Measurements from ENCODE around the gene CTNNA2.

The CTNNA2 gene

DNA sequence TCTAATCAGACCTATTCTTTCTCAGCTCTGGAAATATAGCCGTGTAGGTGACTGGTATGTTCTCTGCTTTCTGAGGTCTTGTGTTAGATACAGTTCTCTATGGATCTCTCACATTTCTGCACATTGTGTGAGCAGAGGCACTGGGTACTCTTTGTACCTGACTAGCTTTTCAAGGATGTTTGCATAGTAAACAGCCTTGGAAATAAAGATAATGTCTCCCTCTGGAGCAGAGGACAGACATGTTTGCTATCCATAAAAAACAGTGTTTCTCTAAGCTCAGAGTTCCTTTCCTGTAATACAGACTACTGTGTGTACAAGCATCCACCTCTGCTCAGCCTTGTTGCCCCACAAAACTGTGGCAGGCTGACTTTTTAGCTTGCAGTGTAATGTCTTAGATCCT is 279.2 kb downstream of the CTNNA2 start:
- Histone ChIP-seq H3K27ac (ENCODE audit: low read length) (no peak overlapping the region), H3K27me3 (ENCODE audit: insufficient read depth, low read length, poor library complexity) (no peaks in the 10 kb centered on the region), H3K79me2 (ENCODE audit: insufficient read depth, low read length) (no peaks in the 10 kb centered on the region), H3K4me1 (ENCODE audit: insufficient read depth, low read length) (no peaks in the 10 kb centered on the region), H3K9ac (ENCODE audit: low read depth, low read length) (no peak overlapping the region), H3K36me3 (ENCODE audit: insufficient read depth, low read length) (no peaks in the 10 kb centered on the region), H3K4me3 (ENCODE audit: low read depth in 1 of 2, low read length in 2 of 2) (no peak overlapping the region), H4K20me1 (ENCODE audit: insufficient read depth, low read length) (no peaks in the 10 kb centered on the region), H3K9me3 (ENCODE audit: insufficient read depth, low read length, severe bottlenecking) (no peaks in the 10 kb centered on the region), H3K4me2 (ENCODE audit: insufficient read depth, low read length) (no peak overlapping the region), H2AFZ (ENCODE audit: low read depth, low read length) (no peak overlapping the region)
- DNase-seq (no peak), ATAC-seq (ENCODE audit: insufficient read depth, low read depth) (no peak)
- TF ChIP-seq, protein P1, sequence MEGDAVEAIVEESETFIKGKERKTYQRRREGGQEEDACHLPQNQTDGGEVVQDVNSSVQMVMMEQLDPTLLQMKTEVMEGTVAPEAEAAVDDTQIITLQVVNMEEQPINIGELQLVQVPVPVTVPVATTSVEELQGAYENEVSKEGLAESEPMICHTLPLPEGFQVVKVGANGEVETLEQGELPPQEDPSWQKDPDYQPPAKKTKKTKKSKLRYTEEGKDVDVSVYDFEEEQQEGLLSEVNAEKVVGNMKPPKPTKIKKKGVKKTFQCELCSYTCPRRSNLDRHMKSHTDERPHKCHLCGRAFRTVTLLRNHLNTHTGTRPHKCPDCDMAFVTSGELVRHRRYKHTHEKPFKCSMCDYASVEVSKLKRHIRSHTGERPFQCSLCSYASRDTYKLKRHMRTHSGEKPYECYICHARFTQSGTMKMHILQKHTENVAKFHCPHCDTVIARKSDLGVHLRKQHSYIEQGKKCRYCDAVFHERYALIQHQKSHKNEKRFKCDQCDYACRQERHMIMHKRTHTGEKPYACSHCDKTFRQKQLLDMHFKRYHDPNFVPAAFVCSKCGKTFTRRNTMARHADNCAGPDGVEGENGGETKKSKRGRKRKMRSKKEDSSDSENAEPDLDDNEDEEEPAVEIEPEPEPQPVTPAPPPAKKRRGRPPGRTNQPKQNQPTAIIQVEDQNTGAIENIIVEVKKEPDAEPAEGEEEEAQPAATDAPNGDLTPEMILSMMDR (IDR thresholded peaks at IDR 0.05; ENCODE audit: borderline replicate concordance, extremely low read depth, low read length, poor library complexity, severe bottlenecking), result no peak

DNA sequence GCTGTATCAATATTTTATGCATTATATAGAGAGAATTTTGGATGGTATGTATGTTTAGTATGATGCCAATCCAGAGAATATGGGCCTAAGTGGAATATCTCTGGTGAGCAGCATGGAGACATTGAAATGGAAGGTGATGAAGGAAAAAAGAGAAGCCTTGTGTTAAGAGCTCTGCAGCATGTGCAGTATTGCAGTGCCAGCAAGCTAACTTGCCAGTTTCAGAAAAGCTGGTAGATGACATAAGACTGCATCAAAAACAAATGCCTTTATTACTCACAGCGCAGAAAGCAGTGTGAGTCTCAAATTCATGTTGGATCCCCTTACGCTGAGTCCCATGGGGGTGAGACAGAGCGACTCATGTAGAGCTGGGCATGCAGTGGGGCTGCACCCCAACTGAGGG is 280.2 kb downstream of the CTNNA2 start:
- no peaks in the 10 kb centered on the region for H4K20me1 ChIP-seq (ENCODE audit: insufficient read depth, low read length)
- H3K27ac ChIP-seq (ENCODE audit: low read length), result no peak overlapping the region
- no peak overlapping the region for H2AFZ ChIP-seq (ENCODE audit: low read depth, low read length)
- H3K9ac ChIP-seq (ENCODE audit: low read depth, low read length), result no peak overlapping the region
- ATAC-seq (ENCODE audit: insufficient read depth, low read depth) (no peak), DNase-seq (no peak)
- TF ChIP-seq, protein P1 (IDR thresholded peaks at IDR 0.05; ENCODE audit: borderline replicate concordance, extremely low read depth, low read length, poor library complexity, severe bottlenecking), result no peak
- no peak for TF ChIP-seq EZH2 (IDR thresholded peaks at IDR 0.05; ENCODE audit: borderline replicate concordance, low read depth, low read length, severe bottlenecking)
- H3K4me2 ChIP-seq (ENCODE audit: insufficient read depth, low read length), result no peak overlapping the region
- H3K79me2 ChIP-seq (ENCODE audit: insufficient read depth, low read length), result no peaks in the 10 kb centered on the region
- no peaks in the 10 kb centered on the region for H3K9me3 ChIP-seq (ENCODE audit: insufficient read depth, low read length, severe bottlenecking)
- no peaks in the 10 kb centered on the region for H3K27me3 ChIP-seq (ENCODE audit: insufficient read depth, low read length, poor library complexity)
- no peaks in the 10 kb centered on the region for H3K36me3 ChIP-seq (ENCODE audit: insufficient read depth, low read length)
- H3K4me3 ChIP-seq (ENCODE audit: low read depth in 1 of 2, low read length in 2 of 2), result no peak overlapping the region
- no peaks in the 10 kb centered on the region for H3K4me1 ChIP-seq (ENCODE audit: insufficient read depth, low read length)

DNA sequence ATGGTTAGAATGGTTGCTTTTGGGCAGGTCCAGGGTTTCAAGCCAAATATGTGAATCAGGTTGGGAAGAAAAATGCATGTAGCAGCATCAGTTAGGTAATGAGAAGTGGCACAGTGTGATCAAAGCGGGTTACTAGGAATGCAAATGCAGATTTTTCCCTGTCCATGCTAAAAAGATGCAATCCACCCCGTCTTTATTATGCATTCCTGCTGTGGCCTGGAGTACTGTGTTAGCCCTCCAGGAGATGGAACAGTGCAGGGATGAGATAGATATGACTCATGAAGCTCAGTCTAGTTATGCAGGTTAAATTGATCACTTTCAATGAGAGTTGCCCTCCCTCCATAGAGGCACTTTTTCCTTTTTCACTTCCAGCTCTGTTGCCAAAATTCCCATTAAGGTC is 283.8 kb downstream of the CTNNA2 start:
- ATAC-seq (ENCODE audit: insufficient read depth, low read depth), result no peak

More for the DNA sequence above, 283.8 kb downstream of the CTNNA2 start:
- Histone ChIP-seq H3K4me2 (ENCODE audit: insufficient read depth, low read length) (no peak overlapping the region), H3K9me3 (ENCODE audit: insufficient read depth, low read length, severe bottlenecking) (no peaks in the 10 kb centered on the region), H3K79me2 (ENCODE audit: insufficient read depth, low read length) (no peaks in the 10 kb centered on the region), H4K20me1 (ENCODE audit: insufficient read depth, low read length) (no peaks in the 10 kb centered on the region), H3K36me3 (ENCODE audit: insufficient read depth, low read length) (no peaks in the 10 kb centered on the region), H3K4me3 (ENCODE audit: low read depth in 1 of 2, low read length in 2 of 2) (no peak overlapping the region), H3K9ac (ENCODE audit: low read depth, low read length) (no peak overlapping the region), H2AFZ (ENCODE audit: low read depth, low read length) (no peak overlapping the region), H3K4me1 (ENCODE audit: insufficient read depth, low read length) (no peaks in the 10 kb centered on the region), H3K27ac (ENCODE audit: low read length) (no peak overlapping the region), H3K27me3 (ENCODE audit: insufficient read depth, low read length, poor library complexity) (no peaks in the 10 kb centered on the region)
- no peak for DNase-seq
- TF ChIP-seq, protein P1 (IDR thresholded peaks at IDR 0.05; ENCODE audit: borderline replicate concordance, extremely low read depth, low read length, poor library complexity, severe bottlenecking), result no peak
- TF ChIP-seq EZH2 (IDR thresholded peaks at IDR 0.05; ENCODE audit: borderline replicate concordance, low read depth, low read length, severe bottlenecking), result no peak
